Measurements from ENCODE around the gene TIMP3. TPM values are rescaled to one million over a fixed set of nuclear protein-coding genes. Genes with fewer than 3 reads are reported as not detected.

Gene TIMP3
- total RNA-seq, 1 donor, result 924 TPM

- no peak for DNase-seq (ENCODE audit: low read depth)
- H3K4me3 ChIP-seq (ENCODE audit: low read depth, low read length), result no peak overlapping the region
- TF ChIP-seq CTCF (IDR thresholded peaks at IDR 0.05; ENCODE audit: insufficient read depth, low read depth, low read length), result no peak
Observed at GRCh38 chr22:32793589-32793988, 7.9 kb upstream of the TIMP3 start.

- no peak overlapping the region for H3K4me3 ChIP-seq (ENCODE audit: low read depth, low read length)
- TF ChIP-seq CTCF (IDR thresholded peaks at IDR 0.05; ENCODE audit: insufficient read depth, low read depth, low read length), result no peak
- no peak for DNase-seq (ENCODE audit: low read depth)
Observed at GRCh38 chr22:32794449-32795213, 6.9 kb upstream of the TIMP3 start.

GRCh38 chr22:32795214-32795596, 6.3 kb upstream of the TIMP3 start:
- DNase-seq (ENCODE audit: low read depth), result no peak
- no peak for TF ChIP-seq CTCF (IDR thresholded peaks at IDR 0.05; ENCODE audit: insufficient read depth, low read depth, low read length)
- H3K4me3 ChIP-seq (ENCODE audit: low read depth, low read length), result no peak overlapping the region

- TF ChIP-seq CTCF (IDR thresholded peaks at IDR 0.05; ENCODE audit: insufficient read depth, low read depth, low read length), result peak; percentile 95
- H3K4me3 ChIP-seq (ENCODE audit: low read depth, low read length), result no peak overlapping the region
- peak; percentile 82 for DNase-seq (ENCODE audit: low read depth)
Observed at GRCh38 chr22:32796865-32797573, 4.5 kb upstream of the TIMP3 start.

GRCh38 chr22:32799496-32799895, 2.0 kb upstream of the TIMP3 start:
- DNase-seq (ENCODE audit: low read depth), result peak; percentile 48
- TF ChIP-seq CTCF (IDR thresholded peaks at IDR 0.05; ENCODE audit: insufficient read depth, low read depth, low read length), result no peak
- no peak overlapping the region for H3K4me3 ChIP-seq (ENCODE audit: low read depth, low read length)

GRCh38 chr22:32800158-32800882, 1.2 kb upstream of the TIMP3 start:
- peak overlapping the region; percentile 61 for H3K4me3 ChIP-seq (ENCODE audit: low read depth, low read length)
- peak; percentile 35 for DNase-seq (ENCODE audit: low read depth)
- no peak for TF ChIP-seq CTCF (IDR thresholded peaks at IDR 0.05; ENCODE audit: insufficient read depth, low read depth, low read length)

Data from fibroblast of villous mesenchyme (primary cell).